ENCODE results near the gene FNBP1L. TPM values are rescaled to one million over a fixed set of nuclear protein-coding genes. Genes with fewer than 3 reads are reported as not detected.

FNBP1L gene
- total and polyA plus RNA-seq, 2 of the 8 experiments (the other 6 are each of a cell fraction or from before 2014, with no cell fraction given): 48.9 to 95.9 TPM

DNA sequence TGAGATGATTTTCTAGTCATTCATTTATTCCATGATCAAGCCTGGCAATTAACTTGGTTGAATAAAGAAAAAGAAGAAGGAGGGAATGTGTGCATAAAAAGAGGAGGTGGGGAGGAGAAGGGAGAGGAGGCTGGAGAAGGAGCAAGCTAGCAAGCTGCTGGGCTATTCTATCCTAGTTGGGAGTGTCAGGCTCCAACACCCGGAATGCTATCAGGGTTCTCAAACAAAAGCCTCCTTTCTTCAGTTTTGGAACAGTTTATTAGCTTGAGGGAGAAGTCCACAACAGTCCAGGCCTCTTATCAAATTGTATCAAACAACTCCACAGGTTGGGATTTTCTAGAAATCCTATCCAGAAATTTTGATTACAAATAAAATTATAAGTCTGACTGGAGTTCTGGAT is 153.8 kb downstream of the FNBP1L start:
- no peaks in the 10 kb centered on the region for H3K9me3 ChIP-seq (ENCODE audit: insufficient read depth in 2 of 2, low read depth in 1 of 2, low read length in 1 of 2)
- 88% methylated on average over 1 of the region's 1 CpG; no CpG with 5 or more reads in 1 of the 2 experiments for WGBS, 2 experiments (ENCODE audit: extremely low coverage in 1 of 2, insufficient coverage in 1 of 2, insufficient read length in 1 of 2, insufficient replicate concordance in 2 of 2, low coverage in 1 of 2, low lambda C conversion rate in 2 of 2, missing lambda C conversion rate in 1 of 2)
- DNase-seq (ENCODE audit: low read depth in 1 of 2, low spot score in 2 of 2) (no peak), FAIRE-seq (no peak)
- no peaks in the 10 kb centered on the region; the same call in 1 of the 2 replicates for H3K79me1 ChIP-seq (ENCODE audit: low read depth, low read length)
- H2BK15ac ChIP-seq (ENCODE audit: low read length): no peak overlapping the region
- H3K79me2 ChIP-seq (ENCODE audit: control insufficient read depth in 1 of 2, insufficient read depth in 2 of 2, low read length in 2 of 2): no peaks in the 10 kb centered on the region; a peak in 1 of 4 replicates
- H4K5ac ChIP-seq (ENCODE audit: insufficient read length, low read depth, low read length): no peak overlapping the region
- H3K14ac ChIP-seq (ENCODE audit: insufficient read length): no peak overlapping the region
- no peak overlapping the region for H3K23ac ChIP-seq (ENCODE audit: insufficient read length)
- H3K56ac ChIP-seq (replicated peaks; ENCODE audit: insufficient read length, low read depth, low read length): no peak overlapping the region
- H3K27ac ChIP-seq (ENCODE audit: low read depth, low read length): no peak overlapping the region
- H3K18ac ChIP-seq (ENCODE audit: extremely low read depth, low read length): no peak overlapping the region
- no peak overlapping the region for H2BK120ac ChIP-seq (replicated peaks; ENCODE audit: low read depth, low read length)
- H2BK5ac ChIP-seq (ENCODE audit: low read depth, low read length): no peak overlapping the region
- TF ChIP-seq CHD1 (IDR thresholded peaks at IDR 0.05; ENCODE audit: low read depth, low read length) (no peak), PHF8 (conservative IDR thresholded peaks at IDR 0.05; ENCODE audit: low read depth, low read length) (no peak), MAFK (IDR thresholded peaks at IDR 0.05; ENCODE audit: low read depth, low read length) (no peak), CBX8 (IDR thresholded peaks at IDR 0.05; ENCODE audit: borderline replicate concordance, low read depth, low read length) (no peak), EP300 (IDR thresholded peaks at IDR 0.05; ENCODE audit: borderline replicate concordance in 1 of 2, low read depth in 2 of 2, low read length in 2 of 2) (no peak), KDM5A (IDR thresholded peaks at IDR 0.05; ENCODE audit: low read length) (no peak), USF2 (IDR thresholded peaks at IDR 0.05; ENCODE audit: low read length) (no peak), POLR2AphosphoS5 (IDR thresholded peaks at IDR 0.05; ENCODE audit: low read depth, low read length) (no peak), SIRT6 (IDR thresholded peaks at IDR 0.05; ENCODE audit: low read length) (no peak)
- ChIA-PET POLR2A (ENCODE audit: partially characterized antibody) (interaction anchor here (1.3 kb wide), 1 partner anchor 14 kb away, joined by 3 read pairs; no protein-coding TSS in a partner anchor), CTCF (ENCODE audit: partially characterized antibody) (interaction anchor here (0.7 to 1.9 kb wide), 3 partner anchors 28 to 244 kb away, joined by 3 to 6 read pairs (median 4); no protein-coding TSS in a partner anchor)
- no peaks in the 10 kb centered on the region for H3K23me2 ChIP-seq (ENCODE audit: low read depth, low read length)
- no peak overlapping the region for H4K8ac ChIP-seq (ENCODE audit: extremely low read depth, insufficient read depth, low read length)
- H3K4ac ChIP-seq (replicated peaks; ENCODE audit: insufficient read length, low read depth, low read length): no peak overlapping the region
- H4K91ac ChIP-seq (replicated peaks; ENCODE audit: insufficient read length, low read length): no peak overlapping the region
- no peak overlapping the region for H2AK5ac ChIP-seq (ENCODE audit: low read depth, low read length)
- no peak overlapping the region for H3K4me3 ChIP-seq (ENCODE audit: extremely low read depth in 1 of 4, insufficient read depth in 2 of 4, low read depth in 3 of 4, low read length in 4 of 4)
- H3K4me1 ChIP-seq (replicated peaks in 1 of 4; ENCODE audit: control insufficient read depth in 3 of 4, insufficient read depth in 4 of 4, low read length in 3 of 4): peaks cover 0 to 6% (median 2%) of the 10 kb centered on the region in 4 experiments; a peak in 3 of 7 replicates
- H3K4me2 ChIP-seq (ENCODE audit: insufficient read depth in 1 of 2, low read depth in 2 of 2, low read length in 2 of 2): no peak overlapping the region
- H3K9ac ChIP-seq (replicated peaks in 1 of 4; ENCODE audit: extremely low read depth in 1 of 4, low read depth in 3 of 4, low read length in 3 of 4): no peak overlapping the region
- no peaks in the 10 kb centered on the region for H3K36me3 ChIP-seq (ENCODE audit: control insufficient read depth in 2 of 4, insufficient read depth in 4 of 4, low read length in 3 of 4)
- no peaks in the 10 kb centered on the region for H3K27me3 ChIP-seq (replicated peaks in 1 of 4; ENCODE audit: control insufficient read depth in 3 of 4, extremely low read depth in 1 of 4, insufficient read depth in 3 of 4, low read length in 3 of 4)
- H2AFZ ChIP-seq (ENCODE audit: low read length): no peak overlapping the region
- H2BK20ac ChIP-seq (ENCODE audit: low read length): no peak overlapping the region
- no peak overlapping the region for H2BK12ac ChIP-seq (ENCODE audit: low read depth, low read length)
- no peaks in the 10 kb centered on the region for H4K20me1 ChIP-seq (replicated peaks in 1 of 2; ENCODE audit: control insufficient read depth in 1 of 2, insufficient read depth in 2 of 2, low read length in 2 of 2)

Measured in H1 (cell line).